NCI-H1105 treated with DMSO at 0.1 percent for 48 hours (cell line): ENCODE results near the gene TANGO6.

Source experiments
- DNase-seq: peaks from one replicate; lab custom pipeline; 2025; lab: John Stamatoyannopoulos, UW

The TANGO6 gene

GRCh38 chr16:68909099-68909733 lies 65.9 kb downstream of the TANGO6 start:
- no peak for DNase-seq

DNA sequence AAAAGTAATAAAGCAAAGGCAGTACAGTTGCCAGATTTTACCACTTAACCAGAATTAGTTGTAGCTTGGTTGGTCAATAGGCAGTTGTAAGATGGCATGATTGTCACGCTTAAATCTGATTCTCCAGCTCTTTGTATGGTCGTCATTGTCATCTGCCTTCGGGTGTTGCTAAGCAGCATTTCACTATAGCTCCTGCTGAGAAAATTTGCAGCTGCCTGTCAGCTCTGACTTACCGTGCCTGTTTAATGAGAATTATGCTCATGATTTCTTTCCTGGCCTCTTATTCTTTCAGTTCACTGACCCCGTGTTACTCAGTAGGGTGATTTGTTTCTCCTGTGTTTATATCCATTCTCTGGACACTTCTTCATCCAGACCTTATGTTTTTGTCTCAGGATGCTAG lies 66.7 kb downstream of the TANGO6 start:
- peak; percentile 28 for DNase-seq

DNA sequence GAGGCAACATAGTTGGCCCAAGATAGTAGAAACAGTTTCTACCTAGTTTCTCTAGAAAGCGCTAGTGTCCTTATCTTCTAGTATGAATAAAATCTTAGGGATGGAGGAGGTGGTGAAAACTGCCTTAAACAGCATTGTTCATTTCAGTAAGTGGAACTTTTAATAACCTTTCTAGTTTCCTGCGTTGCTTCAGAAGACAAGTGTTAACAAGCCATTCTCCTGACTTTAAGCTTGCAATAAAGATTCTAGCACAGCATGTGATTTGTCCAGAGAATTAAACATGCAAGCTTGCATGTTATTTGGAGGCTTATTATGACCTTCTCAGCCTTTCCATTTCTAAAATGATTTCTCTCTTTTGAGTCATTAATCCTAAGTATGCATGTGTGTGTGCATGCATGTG lies 72.3 kb downstream of the TANGO6 start:
- DNase-seq = no peak

DNA sequence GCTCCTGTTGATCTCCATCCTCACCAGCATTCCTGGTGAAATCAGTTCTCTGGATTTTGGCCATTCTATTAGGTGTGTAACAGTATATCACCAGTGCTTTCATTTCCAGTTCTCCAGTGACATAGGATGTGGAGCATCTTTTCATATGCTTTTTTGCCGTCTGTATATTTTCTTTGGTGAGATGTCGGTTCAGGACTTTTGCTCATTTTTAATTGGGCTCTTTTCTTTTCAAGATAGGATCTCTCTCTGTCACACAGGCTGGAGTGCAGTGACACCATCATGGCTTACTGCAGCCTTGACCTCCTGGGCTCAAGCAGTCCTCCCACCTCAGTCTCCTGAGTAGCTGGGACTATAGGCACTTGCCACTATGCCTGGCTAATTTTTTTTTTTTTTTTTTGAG lies 74.2 kb downstream of the TANGO6 start:
- no peak for DNase-seq

DNA sequence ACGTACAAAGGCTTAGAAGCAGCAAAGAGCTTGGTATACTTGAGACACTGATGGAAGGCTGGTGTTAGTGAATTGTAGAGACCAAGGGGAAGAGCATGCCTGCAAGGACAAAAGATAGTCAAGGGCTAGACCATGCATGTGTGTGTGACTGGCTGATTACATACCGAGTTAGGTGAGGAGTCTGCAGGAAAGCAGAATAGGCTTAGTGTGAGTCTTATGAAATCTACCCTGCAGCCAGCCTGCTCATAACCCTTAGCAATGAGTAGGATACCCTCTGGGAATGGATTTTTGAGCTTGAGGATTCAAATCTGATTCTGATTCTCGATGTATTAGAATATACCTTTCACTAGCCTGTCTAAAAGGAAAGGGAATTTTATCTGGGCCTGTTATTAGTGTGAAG lies 77.0 kb downstream of the TANGO6 start:
- DNase-seq = no peak

DNA sequence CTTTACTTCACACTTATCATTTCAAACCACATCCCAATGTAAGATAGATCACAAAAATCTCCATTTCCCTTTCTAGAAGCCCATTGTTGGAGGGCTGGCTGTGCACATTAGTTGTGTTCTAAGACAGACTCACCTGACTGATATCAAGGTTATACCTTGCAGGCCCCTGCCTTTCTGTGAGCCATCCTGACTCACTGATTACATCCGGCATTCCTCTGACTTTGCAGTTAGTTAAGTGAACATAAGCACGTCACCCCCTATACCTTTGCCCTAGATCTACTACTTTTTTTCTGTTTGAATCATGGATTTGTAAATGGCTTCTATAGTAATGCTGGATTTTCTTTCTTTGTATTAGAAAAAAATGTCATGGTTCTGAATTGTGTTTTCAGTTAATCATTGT lies 78.3 kb downstream of the TANGO6 start:
- DNase-seq = no peak

- no peak for DNase-seq
These were observed 79.8 kb downstream of the TANGO6 start for GRCh38 chr16:68923116-68923515.

- DNase-seq = no peak
These were observed 83.7 kb downstream of the TANGO6 start for GRCh38 chr16:68927018-68927417.

DNA sequence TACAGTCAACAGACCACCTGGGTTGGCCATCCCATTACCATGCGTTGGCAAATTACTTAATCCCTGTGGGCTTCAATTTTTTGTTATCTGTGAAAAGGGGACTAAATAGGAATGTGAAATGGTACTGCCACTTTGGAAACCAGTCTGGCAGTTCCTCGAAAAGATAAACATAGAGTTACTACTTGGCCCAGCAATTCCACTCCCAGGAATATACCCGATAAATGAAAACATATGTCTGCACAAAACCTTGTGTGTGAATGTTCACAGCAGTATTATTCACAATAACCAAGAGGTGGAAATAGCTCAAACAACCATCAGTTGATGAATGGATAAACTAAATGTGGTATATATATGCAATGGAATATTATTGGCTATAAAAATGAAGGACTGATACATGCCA lies 87.9 kb downstream of the TANGO6 start:
- no peak for DNase-seq

- no peak for DNase-seq
These were observed 91.1 kb downstream of the TANGO6 start for GRCh38 chr16:68934402-68934801.

DNA sequence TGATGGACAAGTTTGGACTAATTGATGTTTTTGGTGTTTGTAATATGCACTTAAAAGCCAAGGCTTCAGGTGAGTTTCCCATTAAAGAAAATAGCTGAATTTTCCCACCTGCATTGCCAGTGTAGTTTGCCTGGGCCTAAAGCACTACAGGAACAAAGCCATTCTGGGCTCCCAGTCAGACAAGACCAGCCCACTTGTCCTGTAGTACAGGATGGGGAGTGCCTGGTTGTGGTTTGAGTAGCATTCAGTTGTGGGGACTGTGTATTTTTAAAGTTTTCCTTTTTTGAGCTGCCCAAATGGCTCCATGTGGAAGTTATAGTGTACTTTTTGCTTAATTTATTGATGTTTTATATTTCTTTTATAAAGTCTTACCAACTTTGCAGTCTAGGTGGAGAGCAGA lies 91.7 kb downstream of the TANGO6 start:
- no peak for DNase-seq

DNA sequence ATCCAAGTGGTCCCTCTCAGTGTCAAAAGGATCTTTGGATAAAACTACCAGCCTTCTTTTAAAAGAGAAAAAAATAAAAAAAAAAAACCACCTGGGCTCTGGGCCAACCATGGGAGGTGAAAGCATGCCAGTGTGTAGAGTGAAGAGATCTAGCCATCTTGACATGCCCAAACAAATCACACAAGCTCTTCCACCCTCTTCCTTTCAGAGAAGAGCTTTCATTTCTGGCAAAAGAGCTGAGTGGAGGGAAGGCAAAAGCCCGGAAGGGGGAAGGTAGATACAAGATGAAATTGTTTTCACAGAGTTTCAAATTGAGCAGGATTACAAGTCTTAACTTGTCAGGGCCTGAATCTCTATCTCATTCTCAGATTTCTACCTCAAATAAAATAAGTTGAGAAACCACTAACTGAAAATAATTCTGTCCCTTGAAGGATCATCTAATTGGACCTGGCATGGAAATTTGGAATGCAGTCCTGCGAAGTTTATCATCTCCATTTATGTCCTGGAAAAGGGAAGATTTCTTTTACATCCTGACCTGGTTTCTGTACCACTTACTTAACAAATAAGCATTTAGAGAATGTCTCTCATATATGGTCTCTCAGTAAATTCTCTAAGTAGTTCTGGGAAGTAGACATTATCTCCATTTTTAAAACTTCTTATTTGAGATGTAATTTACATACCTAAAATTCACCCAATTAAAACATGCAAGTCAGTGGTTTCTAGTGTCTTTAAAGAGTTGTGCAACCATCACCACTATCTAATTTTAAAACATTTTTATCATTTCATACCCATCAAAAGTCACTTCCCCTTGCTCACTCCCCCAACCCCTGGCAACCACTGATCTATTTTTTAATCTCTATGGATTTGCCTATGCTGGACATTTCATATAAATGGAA lies 93.7 kb downstream of the TANGO6 start:
- peak; percentile 86 for DNase-seq

DNA sequence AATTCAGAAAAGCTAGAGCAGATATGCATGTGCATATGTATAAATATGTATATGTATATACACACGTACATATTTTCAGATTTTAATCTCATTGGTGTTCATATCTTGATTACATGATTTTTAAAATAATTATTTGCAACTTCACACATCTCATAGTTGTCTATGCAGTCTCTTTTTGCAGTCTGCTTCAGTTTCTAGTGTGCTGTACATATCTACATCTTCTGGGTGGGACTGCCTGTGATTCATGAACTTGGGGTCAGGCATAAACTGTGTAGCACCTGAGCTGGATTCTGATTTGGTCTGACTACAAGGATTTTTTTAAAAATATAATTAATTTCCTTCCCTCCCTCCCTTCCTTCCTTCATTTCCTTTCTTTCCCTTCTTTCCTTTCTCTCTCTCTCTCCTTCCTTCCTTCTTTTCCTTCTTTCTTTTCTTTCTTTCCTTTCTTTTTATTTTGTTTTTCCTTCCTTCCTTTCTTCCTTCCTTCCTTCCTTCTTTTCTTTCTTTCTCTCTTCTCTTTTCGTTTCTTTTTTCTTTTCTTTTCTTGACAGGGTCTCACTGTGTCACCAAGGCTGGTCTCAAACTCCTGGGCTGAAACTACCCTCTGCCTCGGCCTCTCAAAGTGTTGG lies 96.5 kb downstream of the TANGO6 start:
- no peak for DNase-seq

- no peak for DNase-seq
These were observed 97.5 kb downstream of the TANGO6 start for GRCh38 chr16:68940816-68941215.

GRCh38 chr16:68943961-68944360 lies 100.6 kb downstream of the TANGO6 start:
- no peak for DNase-seq

GRCh38 chr16:68948230-68948910 lies 105.0 kb downstream of the TANGO6 start:
- no peak for DNase-seq

DNA sequence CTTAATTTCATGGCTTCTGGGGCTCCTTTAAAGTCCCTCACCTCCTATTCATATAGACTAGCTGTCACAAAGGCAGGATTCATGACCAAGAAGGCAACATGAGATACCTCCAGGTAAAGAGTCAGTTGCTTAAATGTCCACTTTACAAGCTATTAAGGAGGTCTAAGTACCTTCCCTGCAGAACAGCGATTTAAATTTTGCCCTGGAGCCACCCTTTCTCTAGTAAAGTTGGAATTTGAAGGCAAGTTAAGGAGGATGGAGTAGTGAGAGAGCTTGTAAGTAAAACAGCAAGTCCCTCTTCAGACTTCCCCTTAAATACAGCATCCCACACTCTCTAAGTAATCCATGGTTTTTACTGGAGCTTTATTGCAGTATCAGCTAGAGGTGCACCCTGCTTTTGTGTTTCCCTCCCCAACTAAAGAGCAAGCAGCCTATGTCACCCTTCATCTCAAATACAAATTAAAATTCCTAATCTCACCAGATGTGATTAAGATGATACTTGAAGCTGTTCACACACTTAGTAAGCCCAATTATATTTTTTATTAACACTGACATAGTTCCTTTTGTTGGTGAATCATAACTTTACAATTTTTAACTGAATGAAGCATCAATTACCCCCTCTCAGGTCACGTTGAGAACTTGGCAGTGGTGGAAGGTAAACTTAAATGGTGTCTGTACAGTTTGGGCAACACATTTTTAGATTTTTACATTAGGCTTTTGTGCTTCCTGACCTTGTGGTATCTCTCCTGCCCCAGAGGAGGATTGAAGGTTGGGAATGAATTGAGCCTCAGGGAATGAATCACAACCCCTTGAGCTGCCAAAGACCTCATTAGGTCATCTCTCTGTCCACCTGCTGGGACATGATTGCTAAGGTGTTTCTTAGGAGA lies 108.9 kb downstream of the TANGO6 start:
- DNase-seq = no peak

GRCh38 chr16:68954911-68955635 lies 111.7 kb downstream of the TANGO6 start:
- no peak for DNase-seq

- no peak for DNase-seq
These were observed 117.6 kb downstream of the TANGO6 start for GRCh38 chr16:68960910-68961309.

DNA sequence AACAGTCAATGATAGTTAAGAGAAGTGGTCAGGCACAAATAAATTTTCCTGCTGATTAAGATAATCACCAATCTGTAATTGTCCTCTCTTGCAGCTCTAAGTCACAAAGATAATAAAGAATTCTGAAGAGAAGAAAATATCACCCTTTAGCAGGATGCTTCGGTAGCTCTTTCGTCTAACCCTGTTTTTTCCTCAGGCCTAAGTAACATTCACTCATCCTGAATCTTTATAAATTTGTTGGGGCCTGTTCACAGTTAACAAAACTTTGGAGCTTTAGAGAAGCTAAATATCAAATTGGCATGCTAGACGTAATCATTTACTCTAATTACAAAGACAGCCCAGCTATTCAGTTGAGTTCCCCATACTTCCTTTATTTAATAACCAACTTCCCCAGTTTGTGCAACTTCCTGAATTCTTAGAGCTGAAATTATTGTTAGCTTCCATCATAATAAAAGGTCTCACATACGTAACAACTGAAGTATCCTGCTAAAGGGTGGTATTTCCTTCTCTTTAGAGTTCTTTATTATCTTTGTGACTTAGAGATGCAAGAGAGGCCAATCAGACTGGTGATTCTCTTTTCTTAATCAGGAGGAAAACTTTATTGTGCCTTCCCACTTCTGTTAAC lies 118.6 kb downstream of the TANGO6 start:
- no peak for DNase-seq
